CD4-positive, alpha-beta memory T cell (primary cell): ENCODE measurements around the gene FFAR1. TPM values are rescaled to one million over a fixed set of nuclear protein-coding genes. Genes with fewer than 3 reads are reported as not detected.

Experiments used
- CTCF ChIA-PET: fragments of 350-600 bp; sonication (Branson Sonifier 250); formaldehyde crosslinking; loops from one replicate; lab custom pipeline; 2021; ENCODE audit warnings: inconsistent platforms; ENCODE audit not compliant: partially characterized antibody; lab: Charles Lee
- POLR2A ChIA-PET: fragments of 350-600 bp; sonication (Branson Sonifier 250); formaldehyde crosslinking; loops from one replicate; lab custom pipeline; 2021; ENCODE audit not compliant: partially characterized antibody; lab: Charles Lee
- DNase-seq, 5 donors: peaks; one replicate each; pipeline versions ENCODE4 v3.0.0 to v3.0.0-alpha.2; 2020 to 2022; ENCODE audit warnings: mixed read lengths in 1 of 5
- H3K27ac ChIP-seq: one replicate; pipeline ENCODE4 v1.7.0; 2013; ENCODE audit warnings: low read depth, low read length
- H3K27me3 ChIP-seq: 2 replicates; pipeline ENCODE4 v1.7.0; 2013; ENCODE audit warnings: mild to moderate bottlenecking, low read length, moderate library complexity; ENCODE audit not compliant: insufficient read depth
- H3K36me3 ChIP-seq: 2 replicates; pipeline ENCODE4 v1.7.0; 2013; ENCODE audit warnings: mild to moderate bottlenecking, low read length, moderate library complexity; ENCODE audit not compliant: insufficient read depth
- H3K4me1 ChIP-seq: 2 replicates; pipeline ENCODE4 v1.7.0; 2013; ENCODE audit warnings: mild to moderate bottlenecking, low read length, moderate library complexity; ENCODE audit not compliant: insufficient read depth
- H3K4me3 ChIP-seq, 2 donors: one replicate each; pipeline ENCODE4 v1.7.0; 2013; ENCODE audit warnings: low read length in 2 of 2, mild to moderate bottlenecking in 1 of 2
- H3K9me3 ChIP-seq, 2 donors: one replicate each; pipeline ENCODE4 v1.7.0; 2013; ENCODE audit warnings: low read length in 2 of 2, control low read depth in 1 of 2; ENCODE audit not compliant: control insufficient read depth in 1 of 2
- H3K27ac Mint-ChIP-seq, 7 donors: one replicate each; pipeline ENCODE4 v1.8.0; 2020 to 2021; ENCODE audit warnings: mixed read lengths in 7 of 7, mild to moderate bottlenecking in 6 of 7, inconsistent platforms in 3 of 7, moderate library complexity in 3 of 7
- H3K27me3 Mint-ChIP-seq, 2 donors: one replicate each; pipeline ENCODE4 v1.8.0; 2020 to 2021; ENCODE audit warnings: mixed read lengths in 2 of 2
- H3K36me3 Mint-ChIP-seq, 2 donors: one replicate each; pipeline ENCODE4 v1.8.0; 2020 to 2021; ENCODE audit warnings: mixed read lengths in 2 of 2, inconsistent platforms in 1 of 2, mild to moderate bottlenecking in 1 of 2
- H3K4me1 Mint-ChIP-seq, 4 donors: one replicate each; pipeline ENCODE4 v1.8.0; 2020 to 2021; ENCODE audit warnings: mixed read lengths in 4 of 4, mild to moderate bottlenecking in 1 of 4
- H3K4me3 Mint-ChIP-seq, 8 donors: one replicate each; pipeline ENCODE4 v1.8.0; 2020 to 2021; ENCODE audit warnings: mixed read lengths in 8 of 8, mild to moderate bottlenecking in 7 of 8, moderate library complexity in 6 of 8, inconsistent platforms in 3 of 8
- H3K9me3 Mint-ChIP-seq, 8 donors: one replicate each; pipeline ENCODE4 v1.8.0; 2020 to 2021; ENCODE audit warnings: mixed read lengths in 8 of 8, mild to moderate bottlenecking in 5 of 8, inconsistent platforms in 3 of 8, moderate library complexity in 1 of 8
- intact Hi-C: fragments of 100-400 bp; cut with micrococcal nuclease; formaldehyde crosslinking; loops from one replicate; pipeline ENCODE4 v1.15.1; 2023
- polyA plus RNA-seq, 2 donors: library from polyadenylated mRNA; unstranded; fragments of 300-500 nt; fragmentation: Illumina TruSeq; gene quantifications; one replicate each; pipeline ENCODE4 v1.2.3, GENCODE V29; 2021
- total RNA-seq, 2 experiments: library from RNA; stranded (reverse); gene quantifications; one replicate each; pipeline ENCODE4 v1.2.3, GENCODE V29; 2021

Gene FFAR1
- total and polyA plus RNA-seq, 4 experiments from 2014 or later: not detected

- intact Hi-C loops: no loop called here
- Mint-ChIP-seq H3K27ac (no peak overlapping the region), H3K36me3 (no peaks in the 10 kb centered on the region), H3K27me3 (peaks cover 0 to 2% of the 10 kb centered on the region in 2 donors), H3K4me3 (no peak overlapping the region), H3K4me1 (peaks cover 0 to 12% (median 6%) of the 10 kb centered on the region in 4 donors), H3K9me3 (no peaks in the 10 kb centered on the region)
- no peaks in the 10 kb centered on the region for H3K27me3 ChIP-seq
- H3K9me3 ChIP-seq: no peaks in the 10 kb centered on the region
- H3K36me3 ChIP-seq: no peaks in the 10 kb centered on the region
- no peak overlapping the region for H3K27ac ChIP-seq
- DNase-seq: no peak
- no peak overlapping the region for H3K4me3 ChIP-seq
- H3K4me1 ChIP-seq: peaks cover 6% of the 10 kb centered on the region
- CTCF ChIA-PET: no interaction called here
- POLR2A ChIA-PET: no interaction called here
These were observed 31.8 kb upstream of the FFAR1 start for GRCh38 chr19:35315883-35316282.

DNA sequence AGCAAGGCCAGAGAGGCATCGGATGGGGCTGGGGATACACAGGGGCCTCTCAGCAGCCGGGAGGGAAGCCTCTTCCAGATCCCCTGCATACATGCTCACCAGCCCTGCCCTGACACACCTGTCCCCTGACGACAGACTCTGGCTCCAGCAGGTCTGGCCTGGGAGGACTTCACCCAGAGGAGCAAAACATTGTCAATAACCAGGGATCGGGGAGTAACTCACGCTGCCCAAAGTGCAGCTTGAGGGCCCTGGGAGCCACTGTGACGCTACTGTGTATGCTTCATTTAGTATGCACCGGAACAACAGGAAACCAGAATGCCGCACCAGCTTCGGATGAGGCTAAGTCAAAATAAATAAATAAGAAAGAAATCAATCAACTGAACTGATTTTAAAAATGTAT is 31.1 kb upstream of the FFAR1 start:
- Histone ChIP-seq H3K4me3 (no peak overlapping the region), H3K9me3 (no peaks in the 10 kb centered on the region), H3K4me1 (peaks cover 6% of the 10 kb centered on the region), H3K27me3 (no peaks in the 10 kb centered on the region), H3K36me3 (no peaks in the 10 kb centered on the region), H3K27ac (no peak overlapping the region)
- peaks cover 0 to 12% (median 6%) of the 10 kb centered on the region in 4 donors for H3K4me1 Mint-ChIP-seq
- H3K9me3 Mint-ChIP-seq: peaks cover 0 to 2% (median 0%) of the 10 kb centered on the region in 8 donors
- H3K27me3 Mint-ChIP-seq: peaks cover 0 to 2% of the 10 kb centered on the region in 2 donors
- no peaks in the 10 kb centered on the region for H3K36me3 Mint-ChIP-seq
- ChIA-PET CTCF (no interaction called here), POLR2A (no interaction called here)
- H3K4me3 Mint-ChIP-seq: peak overlapping the region in 1 of 8 donors; percentile 35
- no peak for DNase-seq
- no peak overlapping the region for H3K27ac Mint-ChIP-seq
- intact Hi-C loops: no loop called here

GRCh38 chr19:35317464-35318043 is 30.1 kb upstream of the FFAR1 start:
- H3K27ac Mint-ChIP-seq: no peak overlapping the region
- Histone ChIP-seq H3K4me1 (peaks cover 6% of the 10 kb centered on the region), H3K27ac (no peak overlapping the region), H3K4me3 (no peak overlapping the region), H3K27me3 (no peaks in the 10 kb centered on the region), H3K36me3 (no peaks in the 10 kb centered on the region), H3K9me3 (no peaks in the 10 kb centered on the region)
- no peak for DNase-seq
- H3K9me3 Mint-ChIP-seq: peaks cover 0 to 9% (median 0%) of the 10 kb centered on the region in 8 donors
- peaks cover 0 to 2% of the 10 kb centered on the region in 2 donors for H3K27me3 Mint-ChIP-seq
- no peaks in the 10 kb centered on the region for H3K36me3 Mint-ChIP-seq
- intact Hi-C loops: no loop called here
- no peak overlapping the region for H3K4me3 Mint-ChIP-seq
- ChIA-PET CTCF (no interaction called here), POLR2A (no interaction called here)
- peaks cover 0 to 12% (median 6%) of the 10 kb centered on the region in 4 donors for H3K4me1 Mint-ChIP-seq

- CTCF ChIA-PET: no interaction called here
These were observed 28.8 kb upstream of the FFAR1 start for GRCh38 chr19:35318679-35319448.

DNA sequence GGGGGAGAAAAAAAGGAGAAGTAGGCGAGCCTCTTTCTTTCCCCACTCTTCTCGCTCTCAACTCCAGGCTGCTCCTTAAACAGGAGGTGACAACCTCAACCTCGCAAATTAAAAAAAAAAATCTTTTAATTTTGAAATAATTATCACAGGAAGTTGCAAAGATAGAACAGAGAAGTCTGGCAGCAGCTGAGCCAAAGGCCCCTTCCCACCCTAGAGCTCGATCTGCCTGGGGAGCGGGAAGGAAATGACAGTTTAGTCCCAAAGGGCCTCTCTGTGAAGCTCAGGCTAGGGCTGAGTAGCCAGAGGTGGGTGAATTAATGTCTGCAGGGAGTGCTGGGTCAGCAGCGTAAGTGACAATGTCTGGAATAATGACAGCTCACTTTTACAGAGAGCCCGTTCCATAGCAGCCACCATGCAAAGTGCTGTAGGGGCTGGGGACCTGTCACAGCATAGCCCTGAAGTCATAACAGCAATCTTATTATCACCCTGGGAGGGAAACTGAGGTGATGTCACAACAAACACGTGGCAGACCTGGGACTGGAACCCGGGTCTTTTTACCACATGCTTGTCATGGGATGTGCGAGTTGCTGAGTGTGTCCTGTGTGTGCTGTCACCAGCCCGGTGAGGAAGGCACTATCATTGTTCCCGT is 27.5 kb upstream of the FFAR1 start:
- H3K27me3 ChIP-seq: no peaks in the 10 kb centered on the region
- H3K36me3 ChIP-seq: no peaks in the 10 kb centered on the region
- ChIA-PET POLR2A (no interaction called here), CTCF (interaction anchor here (0.7 kb wide), 1 partner anchor 196 kb away, joined by 3 read pairs; no protein-coding TSS in a partner anchor)
- Mint-ChIP-seq H3K4me3 (no peak overlapping the region), H3K27ac (no peak overlapping the region), H3K27me3 (peaks cover 0 to 2% of the 10 kb centered on the region in 2 donors), H3K9me3 (peaks cover 0 to 9% (median 0%) of the 10 kb centered on the region in 8 donors), H3K4me1 (peaks cover 0 to 12% (median 6%) of the 10 kb centered on the region in 4 donors), H3K36me3 (no peaks in the 10 kb centered on the region)
- no peak overlapping the region for H3K4me3 ChIP-seq
- intact Hi-C loops: no loop called here
- DNase-seq: no peak
- no peaks in the 10 kb centered on the region for H3K9me3 ChIP-seq
- H3K4me1 ChIP-seq: peaks cover 6% of the 10 kb centered on the region
- H3K27ac ChIP-seq: no peak overlapping the region

More at GRCh38 chr19:35318679-35319448, 28.8 kb upstream of the FFAR1 start:
- Histone ChIP-seq H3K4me1 (peaks cover 6% of the 10 kb centered on the region), H3K27me3 (no peaks in the 10 kb centered on the region), H3K9me3 (no peaks in the 10 kb centered on the region), H3K36me3 (no peaks in the 10 kb centered on the region), H3K4me3 (no peak overlapping the region), H3K27ac (no peak overlapping the region)
- POLR2A ChIA-PET: no interaction called here
- intact Hi-C loops: no loop called here
- Mint-ChIP-seq H3K36me3 (no peaks in the 10 kb centered on the region), H3K4me3 (no peak overlapping the region), H3K27me3 (peaks cover 0 to 2% of the 10 kb centered on the region in 2 donors), H3K27ac (peak overlapping the region in 1 of 7 donors; percentile 32), H3K4me1 (peaks cover 0 to 12% (median 6%) of the 10 kb centered on the region in 4 donors), H3K9me3 (peaks cover 0 to 9% (median 0%) of the 10 kb centered on the region in 8 donors)
- DNase-seq: no peak

DNA sequence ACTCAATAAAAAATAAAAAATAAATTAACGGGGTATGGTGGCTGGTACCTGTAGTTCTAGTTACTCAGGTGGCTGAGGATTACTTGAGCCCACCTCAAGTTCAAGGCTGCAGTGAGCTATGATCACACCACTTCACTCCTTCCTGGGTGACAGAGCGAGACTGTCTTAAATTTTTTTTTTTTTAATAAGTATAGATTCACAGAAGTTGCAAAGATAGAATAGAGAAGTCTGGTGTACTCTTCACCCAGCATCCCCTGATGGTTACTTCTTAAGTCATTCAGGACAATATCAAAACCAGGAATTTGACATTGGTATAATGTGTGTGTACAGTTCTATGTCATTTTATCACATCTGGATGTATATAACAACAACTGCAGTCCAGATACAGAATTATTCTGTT is 26.4 kb upstream of the FFAR1 start:
- ChIA-PET POLR2A (no interaction called here), CTCF (no interaction called here)
- H3K4me3 ChIP-seq: no peak overlapping the region
- Mint-ChIP-seq H3K4me3 (no peak overlapping the region), H3K4me1 (peaks cover 0 to 12% (median 6%) of the 10 kb centered on the region in 4 donors), H3K9me3 (peaks cover 0 to 9% (median 0%) of the 10 kb centered on the region in 8 donors), H3K36me3 (no peaks in the 10 kb centered on the region), H3K27ac (no peak overlapping the region), H3K27me3 (peaks cover 0 to 2% of the 10 kb centered on the region in 2 donors)
- H3K4me1 ChIP-seq: peaks cover 6% of the 10 kb centered on the region
- no peaks in the 10 kb centered on the region for H3K27me3 ChIP-seq
- no peaks in the 10 kb centered on the region for H3K9me3 ChIP-seq
- no peaks in the 10 kb centered on the region for H3K36me3 ChIP-seq
- no peak overlapping the region for H3K27ac ChIP-seq
- no peak for DNase-seq
- intact Hi-C loops: no loop called here

GRCh38 chr19:35322014-35322413 is 25.7 kb upstream of the FFAR1 start:
- Mint-ChIP-seq H3K27me3 (peaks cover 0 to 2% of the 10 kb centered on the region in 2 donors), H3K4me1 (peaks cover 0 to 12% (median 6%) of the 10 kb centered on the region in 4 donors), H3K36me3 (no peaks in the 10 kb centered on the region), H3K9me3 (peaks cover 0 to 9% (median 0%) of the 10 kb centered on the region in 8 donors), H3K4me3 (no peak overlapping the region), H3K27ac (no peak overlapping the region)
- ChIA-PET CTCF (interaction anchor here (0.6 kb wide), 1 partner anchor 13 kb away, joined by 4 read pairs; no protein-coding TSS in a partner anchor), POLR2A (no interaction called here)
- Histone ChIP-seq H3K4me3 (no peak overlapping the region), H3K27me3 (no peaks in the 10 kb centered on the region), H3K27ac (no peak overlapping the region), H3K4me1 (peaks cover 6% of the 10 kb centered on the region), H3K9me3 (no peaks in the 10 kb centered on the region), H3K36me3 (no peaks in the 10 kb centered on the region)
- intact Hi-C loops: no loop called here
- DNase-seq: no peak
